ENCODE data around the gene MYO16. TPM values are rescaled to one million over a fixed set of nuclear protein-coding genes. Genes with fewer than 3 reads are reported as not detected.

MYO16 gene
- total RNA-seq, 4 donors from 2014 or later, result 0.06 to 0.07 TPM; not detected in 2

GRCh38 chr13:109256866-109257760 is 627.7 kb downstream of the MYO16 start:
- no peak overlapping the region for H3K4me3 ChIP-seq (ENCODE audit: low read depth, poor library complexity, severe bottlenecking)
- WGBS, 2 donors, result 24 to 27% methylated on average over 3 of the region's 3 CpGs
- no peak for TF ChIP-seq CTCF (IDR thresholded peaks at IDR 0.05)
- no peak for TF ChIP-seq POLR2A (IDR thresholded peaks at IDR 0.05)
- DNase-seq (ENCODE audit: low spot score in 2 of 2), result peak in 1 of 2 donors; percentile 39
- intact Hi-C loops (cut with DNase I; ENCODE audit: low total_unique reads), result no loop called here
